HG02610 (cell line): ENCODE measurements around the gene RELT.
A peak's percentile ranks its signal among the peaks of the same experiment; 100 is the strongest.

Experiments
- ATAC-seq: cut with Tn5 transposase; IDR thresholded peaks from one replicate; pipeline ENCODE4 v1.9.1; 2021; ENCODE audit warnings: mild to moderate bottlenecking, moderate library complexity; ENCODE audit not compliant: unreplicated experiment

RELT gene

GRCh38 chr11:73376160-73376802, at the start of gene RELT:
Gene RELT (plus strand): TSS chr11:73376399. CDS start chr11:73389137, 12,738 bp downstream.
- ATAC-seq = peak; percentile 82

GRCh38 chr11:73326929-73327811, 49.0 kb upstream of the RELT start:
- peak; percentile 34 for ATAC-seq

- ATAC-seq = no peak
Measured at GRCh38 chr11:73327812-73328364, 48.3 kb upstream of the RELT start.

- no peak for ATAC-seq
Measured at GRCh38 chr11:73330569-73331093, 45.6 kb upstream of the RELT start.

GRCh38 chr11:73331138-73331916, 44.9 kb upstream of the RELT start:
- ATAC-seq = no peak

- ATAC-seq = no peak
Measured at GRCh38 chr11:73333173-73333572, 43.0 kb upstream of the RELT start.

- no peak for ATAC-seq
Measured at GRCh38 chr11:73333640-73334383, 42.4 kb upstream of the RELT start.

GRCh38 chr11:73334384-73335203, 41.6 kb upstream of the RELT start:
- no peak for ATAC-seq

- ATAC-seq = no peak
Measured at GRCh38 chr11:73335204-73335923, 40.8 kb upstream of the RELT start.

GRCh38 chr11:73337846-73338245, 38.4 kb upstream of the RELT start:
- no peak for ATAC-seq

GRCh38 chr11:73338279-73338678, 37.9 kb upstream of the RELT start:
- no peak for ATAC-seq

GRCh38 chr11:73340164-73340563, 36.0 kb upstream of the RELT start:
- no peak for ATAC-seq

- ATAC-seq = no peak
Measured at GRCh38 chr11:73342633-73343032, 33.6 kb upstream of the RELT start.

GRCh38 chr11:73343076-73343873, 32.9 kb upstream of the RELT start:
- no peak for ATAC-seq

GRCh38 chr11:73344191-73344607, 32.0 kb upstream of the RELT start:
- no peak for ATAC-seq

GRCh38 chr11:73345481-73346160, 30.6 kb upstream of the RELT start:
- ATAC-seq = no peak

- ATAC-seq = no peak
Measured at GRCh38 chr11:73346186-73346935, 29.8 kb upstream of the RELT start.
